Superior temporal gyrus (tissue), 1 donor: ENCODE data around the gene FBXO38.
A peak's percentile ranks its signal among the peaks of the same experiment; 100 is the strongest.

ENCODE experiments used
- DNase-seq: peaks from one replicate; pipeline ENCODE4 v3.0.0-alpha.2; 2016; ENCODE audit errors: extremely low spot score

The FBXO38 gene

GRCh38 chr5:148477429-148477828 is 93.7 kb downstream of the FBXO38 start:
- DNase-seq = no peak

- DNase-seq = no peak
These were observed 98.4 kb downstream of the FBXO38 start for GRCh38 chr5:148482196-148482595.

DNA sequence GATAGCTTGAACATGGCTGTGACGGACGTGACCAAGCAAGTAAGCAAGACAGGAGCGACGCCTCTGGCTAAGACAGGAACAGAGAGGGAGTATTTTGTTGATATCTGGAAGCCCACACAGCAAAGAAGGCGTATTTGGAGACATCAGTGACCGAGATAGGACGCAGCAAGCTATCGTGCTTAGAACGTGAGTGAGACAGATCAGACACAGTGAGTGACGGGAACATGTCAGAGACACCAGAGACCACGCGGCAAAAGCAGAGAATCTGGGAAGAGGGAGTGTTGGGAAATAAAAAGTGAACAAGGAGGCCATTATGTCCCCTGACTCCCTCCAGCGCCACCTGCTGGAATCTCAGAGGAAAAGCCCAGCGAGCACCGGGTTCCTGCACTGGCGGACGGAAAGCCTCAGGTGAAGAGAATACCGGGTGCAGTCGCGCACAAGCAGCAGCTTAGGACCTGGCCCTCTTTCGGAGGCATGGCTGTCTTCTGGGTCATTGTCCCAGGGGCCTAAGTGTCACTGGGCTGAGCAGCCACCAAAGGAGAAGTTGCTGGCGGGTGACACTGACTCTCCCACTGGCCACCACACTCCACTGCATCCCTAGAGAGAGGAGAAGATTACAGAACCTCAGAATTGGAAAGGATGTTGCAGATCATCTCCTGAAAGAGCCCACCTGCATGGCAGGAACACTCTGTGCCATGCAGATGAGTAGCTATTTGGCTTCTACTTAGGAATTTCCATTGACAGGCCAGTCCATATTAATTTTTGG is 99.1 kb downstream of the FBXO38 start:
- DNase-seq = no peak

DNA sequence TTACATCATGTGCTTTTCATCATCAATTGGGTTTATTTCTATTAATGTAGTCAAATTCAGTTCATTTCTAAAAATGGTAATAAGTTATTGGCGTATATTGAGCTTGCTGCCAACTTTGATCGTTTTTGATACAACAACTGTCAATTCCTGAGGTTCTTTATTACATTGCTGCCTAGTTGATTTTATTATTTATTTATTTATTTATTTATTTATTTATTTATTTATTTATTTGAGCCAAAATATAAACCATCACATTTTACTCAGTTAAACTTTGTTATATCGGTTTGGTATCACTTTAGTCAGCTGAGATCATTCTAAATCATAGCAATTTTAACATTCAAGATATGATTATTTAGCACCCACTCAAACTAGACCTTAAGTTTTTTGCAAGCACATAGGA is 100.0 kb downstream of the FBXO38 start:
- DNase-seq = no peak

DNA sequence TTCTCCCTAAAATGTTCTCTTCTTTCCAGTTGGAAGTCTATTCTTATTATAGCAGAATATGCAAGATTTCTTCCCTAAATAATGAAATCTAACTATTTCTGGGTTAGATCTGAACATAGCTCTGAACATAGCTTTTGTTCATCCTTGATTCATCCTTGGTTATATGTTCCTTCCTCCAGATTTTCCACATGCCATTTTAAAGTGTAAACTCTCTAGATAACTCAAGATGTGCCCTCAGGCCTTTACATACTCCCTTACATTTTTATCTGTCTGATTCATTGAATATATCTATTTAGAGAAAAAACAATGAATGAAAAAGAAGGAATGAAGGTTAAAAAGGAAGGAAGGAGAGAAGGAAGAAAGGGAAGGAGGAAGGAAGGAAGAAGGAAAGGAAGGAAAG is 100.9 kb downstream of the FBXO38 start:
- no peak for DNase-seq

DNA sequence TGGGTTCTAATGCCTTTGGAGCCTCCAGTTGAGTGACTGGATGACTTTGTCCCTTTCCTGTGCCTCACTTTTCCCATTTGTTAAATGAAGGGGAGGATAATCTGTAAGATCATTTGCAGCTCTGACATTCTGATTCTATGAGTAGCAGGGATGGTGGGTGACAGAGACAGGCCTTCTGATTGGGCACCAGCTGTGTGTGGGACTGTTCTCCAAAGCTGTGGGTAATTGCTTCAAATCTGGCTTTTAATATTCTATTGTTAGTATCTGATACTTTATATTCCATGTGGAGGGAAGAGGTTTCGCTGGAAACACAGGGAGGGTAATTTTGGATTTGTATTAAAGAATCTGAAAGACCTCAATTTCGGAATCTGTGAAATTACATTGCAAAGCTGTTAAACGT is 102.7 kb downstream of the FBXO38 start:
- no peak for DNase-seq

DNA sequence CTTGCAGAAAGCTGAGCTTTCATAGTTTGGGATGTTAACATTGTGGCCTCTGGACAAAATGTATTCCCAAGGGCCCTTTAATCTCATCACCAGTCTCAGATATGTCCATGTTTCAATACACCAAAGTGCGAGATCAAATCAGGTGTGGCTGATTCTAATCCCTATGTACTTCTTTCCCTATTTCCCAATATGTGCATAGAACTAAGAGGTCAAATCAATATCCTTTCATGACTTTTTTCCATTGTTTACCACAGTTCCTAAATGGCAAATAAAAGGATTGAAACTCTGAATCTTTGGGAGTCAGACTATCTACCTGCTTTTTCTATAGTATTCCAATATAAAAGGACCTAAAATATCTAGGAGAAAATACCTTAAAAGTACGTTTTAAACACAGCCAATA is 105.0 kb downstream of the FBXO38 start:
- no peak for DNase-seq

DNA sequence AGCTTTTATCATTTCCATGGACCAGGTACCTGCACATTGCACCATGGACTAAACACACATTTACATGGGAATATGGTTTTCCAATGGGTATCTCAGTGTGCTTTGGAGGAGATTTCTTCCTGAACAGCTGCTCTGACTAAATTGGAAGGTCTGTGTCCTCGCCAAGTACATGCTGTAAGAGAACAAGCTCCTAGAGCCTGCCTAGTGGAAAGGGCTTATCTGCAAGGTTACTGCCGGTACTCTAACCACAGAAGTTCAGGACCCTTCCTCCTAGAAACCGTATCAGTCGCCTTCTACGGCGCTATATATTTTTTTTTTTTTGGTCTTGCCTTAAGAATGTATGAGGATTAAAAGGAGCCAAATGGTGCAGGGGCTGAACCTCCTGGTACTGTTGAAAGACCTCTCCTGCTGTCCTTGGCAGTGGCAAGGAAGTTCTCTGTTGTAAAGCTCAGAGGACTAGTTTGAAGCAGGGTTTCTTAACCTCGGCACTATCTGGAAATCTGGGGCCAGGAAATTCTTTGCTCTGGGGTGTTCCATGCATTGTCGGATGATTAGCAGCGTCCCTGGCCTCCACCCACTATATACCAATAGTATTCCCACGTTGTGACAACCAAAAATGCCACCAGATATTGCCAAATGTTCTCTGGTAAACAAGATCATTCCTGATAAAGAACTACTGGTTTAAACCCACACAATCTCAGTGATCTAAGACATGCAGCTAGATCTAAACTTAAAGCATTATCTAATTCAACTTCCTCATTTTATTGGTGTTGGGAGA is 107.4 kb downstream of the FBXO38 start:
- peak; percentile 36 for DNase-seq

DNA sequence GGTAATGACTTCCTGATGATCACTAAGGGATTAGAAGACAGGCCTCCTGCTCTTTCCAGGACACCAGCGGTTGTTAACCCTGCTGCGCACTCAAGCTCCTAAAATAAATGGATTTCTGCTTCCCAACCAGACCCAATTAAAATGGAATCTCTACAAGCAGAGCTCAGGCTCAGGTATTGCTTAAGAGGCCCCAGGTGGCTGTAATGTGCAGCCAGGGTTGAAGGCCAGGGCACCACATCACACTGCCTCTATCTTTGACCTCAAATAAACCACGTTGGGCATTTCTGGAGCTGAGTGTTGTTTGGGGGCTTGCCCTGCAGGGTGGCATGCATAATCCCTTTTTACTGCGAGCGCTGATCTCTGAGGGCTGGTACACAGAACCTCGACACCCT is 108.0 kb downstream of the FBXO38 start:
- no peak for DNase-seq

- no peak for DNase-seq
These were observed 108.6 kb downstream of the FBXO38 start for GRCh38 chr5:148492351-148492750.
